Colonic mucosa (tissue), 4 donors: ENCODE results near the gene PNLIPRP1. TPM values are rescaled to one million over a fixed set of nuclear protein-coding genes. Genes with fewer than 3 reads are reported as not detected.
A peak's percentile ranks its signal among the peaks of the same experiment; 100 is the strongest.

ENCODE experiments used
- DNase-seq: peaks from one replicate; pipeline ENCODE4 v3.0.0-alpha.2; 2020
- H3K27ac ChIP-seq: fragments of 200-600 bp; one replicate; pipeline ENCODE4 v1.8.0; 2021
- H3K27me3 ChIP-seq: fragments of 200-600 bp; one replicate; pipeline ENCODE4 v1.8.0; 2021
- H3K36me3 ChIP-seq: fragments of 200-600 bp; one replicate; pipeline ENCODE4 v1.8.0; 2021
- H3K4me1 ChIP-seq: fragments of 200-600 bp; one replicate; pipeline ENCODE4 v1.8.0; 2021; ENCODE audit warnings: mild to moderate bottlenecking
- H3K4me3 ChIP-seq: fragments of 200-600 bp; one replicate; pipeline ENCODE4 v1.8.0; 2021
- H3K9ac ChIP-seq, 2 donors: one replicate each; pipeline ENCODE4 v1.7.0; 2013; ENCODE audit warnings: control low read depth in 2 of 2, low read depth in 2 of 2, low read length in 2 of 2
- H3K9me3 ChIP-seq: fragments of 200-600 bp; one replicate; pipeline ENCODE4 v1.8.0; 2021
- CTCF ChIP-seq: fragments of 200-600 bp; IDR thresholded peaks from one replicate; pipeline ENCODE4 v1.8.0; 2022; ENCODE audit warnings: antibody characterized with exemption, mild to moderate bottlenecking
- intact Hi-C: fragments of 100-400 bp; cut with DNase I; formaldehyde crosslinking; loops from one replicate; pipeline ENCODE4 v1.14.1; 2022
- total RNA-seq, 2 donors: library from RNA; stranded (reverse); fragmentation: NEBNext Ultra II Directional in 1 of 2; extraction: Animal tissue kit (Norgen Biotek cat#: 25700) in 1 of 2; gene quantifications; one replicate each; pipeline ENCODE4 v1.2.1, GENCODE V29; 2021
- donor health status: healthy.
- donor health status: DM: no; HTN: no; CAD: no.
- donor health status: DM: no; HTN: no; CAD: no.

Gene PNLIPRP1
- total RNA-seq, 2 donors from 2014 or later = 2.5 TPM; not detected in 1

- H3K36me3 ChIP-seq = no peaks in the 10 kb centered on the region
- no peak overlapping the region for H3K27ac ChIP-seq
- DNase-seq = peak; percentile 42
- TF ChIP-seq CTCF = no peak
- no peaks in the 10 kb centered on the region for H3K9me3 ChIP-seq
- peaks cover 9% of the 10 kb centered on the region for H3K27me3 ChIP-seq
- H3K4me1 ChIP-seq = no peaks in the 10 kb centered on the region
- H3K9ac ChIP-seq = peak overlapping the region; percentile 79 to 88
- intact Hi-C loops = no loop called here
- H3K4me3 ChIP-seq = peak overlapping the region; percentile 55
Measured at GRCh38 chr10:116608686-116609594, 18.2 kb downstream of the PNLIPRP1 start.

GRCh38 chr10:116610443-116611152 lies 19.8 kb downstream of the PNLIPRP1 start:
- no peak for TF ChIP-seq CTCF
- no peaks in the 10 kb centered on the region for H3K36me3 ChIP-seq
- DNase-seq = no peak
- H3K9me3 ChIP-seq = no peaks in the 10 kb centered on the region
- intact Hi-C loops = no loop called here
- no peaks in the 10 kb centered on the region for H3K4me1 ChIP-seq
- H3K27me3 ChIP-seq = peaks cover 9% of the 10 kb centered on the region
- H3K27ac ChIP-seq = no peak overlapping the region
- no peak overlapping the region for H3K4me3 ChIP-seq
- no peak overlapping the region for H3K9ac ChIP-seq

GRCh38 chr10:116611153-116611545 lies 20.4 kb downstream of the PNLIPRP1 start:
- Histone ChIP-seq H3K9me3 (no peaks in the 10 kb centered on the region), H3K4me3 (no peak overlapping the region), H3K4me1 (no peaks in the 10 kb centered on the region), H3K9ac (no peak overlapping the region), H3K27me3 (peaks cover 9% of the 10 kb centered on the region), H3K27ac (no peak overlapping the region), H3K36me3 (no peaks in the 10 kb centered on the region)
- peak; percentile 45 for DNase-seq
- intact Hi-C loops = no loop called here
- no peak for TF ChIP-seq CTCF

- Histone ChIP-seq H3K4me3 (no peak overlapping the region), H3K36me3 (no peaks in the 10 kb centered on the region), H3K9ac (no peak overlapping the region), H3K4me1 (no peaks in the 10 kb centered on the region), H3K27me3 (peaks cover 9% of the 10 kb centered on the region), H3K9me3 (no peaks in the 10 kb centered on the region), H3K27ac (no peak overlapping the region)
- no peak for DNase-seq
- no peak for TF ChIP-seq CTCF
- intact Hi-C loops = no loop called here
Measured at GRCh38 chr10:116612107-116612769, 21.5 kb downstream of the PNLIPRP1 start.

GRCh38 chr10:116613471-116613870 lies 22.7 kb downstream of the PNLIPRP1 start:
- no peak overlapping the region for H3K27ac ChIP-seq

More at GRCh38 chr10:116613471-116613870, 22.7 kb downstream of the PNLIPRP1 start:
- intact Hi-C loops = no loop called here
- Histone ChIP-seq H3K9me3 (no peaks in the 10 kb centered on the region), H3K4me3 (no peak overlapping the region), H3K9ac (no peak overlapping the region), H3K36me3 (no peaks in the 10 kb centered on the region), H3K27me3 (peaks cover 9% of the 10 kb centered on the region), H3K4me1 (no peaks in the 10 kb centered on the region)
- DNase-seq = no peak
- TF ChIP-seq CTCF = no peak
